ENCODE data around the gene CDC25B. TPM values are rescaled to one million over a fixed set of nuclear protein-coding genes. Genes with fewer than 3 reads are reported as not detected.

Gene CDC25B
- total and polyA plus RNA-seq, 2 of the 8 experiments (the other 6 are each of a cell fraction or from before 2014, with no cell fraction given): 21.7 to 31.2 TPM

DNA sequence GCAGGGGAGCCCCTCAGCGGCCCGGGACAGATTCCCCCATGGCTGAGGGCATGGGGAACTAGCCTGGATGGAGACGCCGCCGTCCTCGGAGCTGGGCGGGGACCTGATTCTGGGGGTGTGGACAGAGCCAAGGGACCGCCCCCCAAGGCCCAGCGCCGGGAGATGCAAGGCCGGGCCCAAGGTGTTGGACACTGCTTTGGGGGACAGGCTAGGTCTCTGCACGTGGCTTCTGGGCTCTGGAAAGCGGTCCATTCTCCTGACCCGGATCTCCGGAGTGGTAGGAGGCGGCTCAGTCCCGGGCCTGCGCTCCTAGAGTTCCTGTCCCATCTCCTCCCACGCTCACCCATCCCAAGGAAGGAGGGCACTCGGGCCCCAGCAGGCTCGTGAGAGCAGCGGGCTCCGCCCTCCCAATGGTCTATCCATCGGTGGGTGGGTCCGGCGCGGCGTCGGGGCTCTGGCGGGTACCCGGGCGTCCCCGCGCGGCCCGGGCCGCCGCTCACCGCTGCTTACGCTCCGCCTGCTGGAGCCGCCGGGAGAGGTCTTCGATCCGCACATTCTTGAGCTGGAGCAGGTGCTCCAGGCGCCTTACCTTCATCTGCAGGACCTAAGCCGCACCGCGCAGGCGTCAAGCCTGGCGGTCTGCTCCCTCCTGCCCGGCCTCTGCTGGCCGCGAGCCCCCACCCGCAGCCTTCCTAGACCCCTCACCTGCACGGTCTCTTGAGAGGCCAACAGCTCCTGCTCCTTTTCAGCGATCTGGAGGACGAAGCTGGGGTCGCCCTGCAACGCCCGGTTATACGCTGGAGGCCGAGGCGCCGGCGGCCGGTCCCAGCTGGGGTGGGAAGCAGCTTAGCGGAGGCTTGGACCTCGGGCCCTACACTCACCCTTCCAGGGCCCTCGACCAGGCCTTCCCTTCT, 18.1 kb upstream of the CDC25B start (continued):
- peak; percentile 59 for TF ChIP-seq RNF2 (IDR thresholded peaks at IDR 0.05; ENCODE audit: borderline replicate concordance, low read depth, low read length, missing control alignments, poor library complexity, severe bottlenecking)
- TF ChIP-seq TAF1 (IDR thresholded peaks at IDR 0.05; ENCODE audit: low read depth, low read length): peak; percentile 54; the same call in 1 of the 2 replicates
- TF ChIP-seq TEAD4 (IDR thresholded peaks at IDR 0.05; ENCODE audit: low read depth, low read length): peak; percentile 48
- TF ChIP-seq ASH2L (IDR thresholded peaks at IDR 0.05; ENCODE audit: low read length): peak; percentile 72
- TF ChIP-seq PHF8 (conservative IDR thresholded peaks at IDR 0.05; ENCODE audit: low read depth, low read length): peak; percentile 32; the same call in 1 of the 2 replicates
- TF ChIP-seq SIN3A (conservative IDR thresholded peaks at IDR 0.05 in 1 of 2, IDR thresholded peaks at IDR 0.05 in 1 of 2; ENCODE audit: low read depth in 1 of 2, low read length in 2 of 2): 0 out of 4 replicates have a peak, but pooled peaks of 1 of the 2 experiments have one; percentile 12
- no peak for TF ChIP-seq CREB1 (IDR thresholded peaks at IDR 0.05)
- TF ChIP-seq SP4 (IDR thresholded peaks at IDR 0.05; ENCODE audit: low read length): 0 out of 2 replicates have a peak, but pooled peaks have one; percentile 44
- TF ChIP-seq GABPA (IDR thresholded peaks at IDR 0.05; ENCODE audit: borderline replicate concordance, insufficient read depth, low read length): 0 out of 2 replicates have a peak, but pooled peaks have one; percentile 12
- TF ChIP-seq E2F6 (IDR thresholded peaks at IDR 0.05): peak; percentile 93
- peak; percentile 28; the same call in 1 of the 2 replicates for TF ChIP-seq NRF1 (IDR thresholded peaks at IDR 0.05; ENCODE audit: low read depth, low read length)
- TF ChIP-seq ZNF274 (IDR thresholded peaks at IDR 0.05; ENCODE audit: borderline replicate concordance, extremely low read depth, low read length): no peak
- TF ChIP-seq TCF12 (IDR thresholded peaks at IDR 0.05; ENCODE audit: low read depth, low read length): 0 out of 2 replicates have a peak, but pooled peaks have one; percentile 27
- no peak for TF ChIP-seq POU5F1 (IDR thresholded peaks at IDR 0.05; ENCODE audit: low read depth, low read length)

Data from H1 (cell line).